Lower leg skin (tissue), 3 donors: Measurements from ENCODE around the gene PTTG1IP.

Experiments used
- CTCF ChIP-seq, 3 donors: fragments of 450-650 bp; IDR thresholded peaks; one replicate each; pipeline ENCODE4 v1.5.1; 2016; ENCODE audit warnings: antibody characterized with exemption in 3 of 3, mild to moderate bottlenecking in 3 of 3, moderate library complexity in 2 of 3
- POLR2A ChIP-seq, 2 donors: fragments of 450-650 bp; IDR thresholded peaks; one replicate each; pipeline ENCODE4 v1.6.1; 2016 to 2017; ENCODE audit warnings: antibody characterized with exemption in 2 of 2, mild to moderate bottlenecking in 1 of 2, moderate library complexity in 1 of 2

GRCh38 chr21:44891631-44892031, 18.1 kb upstream of the PTTG1IP start:
- TF ChIP-seq POLR2A (IDR thresholded peaks at IDR 0.05) (no peak), CTCF (IDR thresholded peaks at IDR 0.05) (no peak)
